NCI-H524 (cell line): ENCODE data around the gene AATK.

Experiments used
- DNase-seq, 2 experiments: peaks; one replicate each; lab custom pipeline; 2025; lab: John Stamatoyannopoulos, UW

Gene AATK, protein sequence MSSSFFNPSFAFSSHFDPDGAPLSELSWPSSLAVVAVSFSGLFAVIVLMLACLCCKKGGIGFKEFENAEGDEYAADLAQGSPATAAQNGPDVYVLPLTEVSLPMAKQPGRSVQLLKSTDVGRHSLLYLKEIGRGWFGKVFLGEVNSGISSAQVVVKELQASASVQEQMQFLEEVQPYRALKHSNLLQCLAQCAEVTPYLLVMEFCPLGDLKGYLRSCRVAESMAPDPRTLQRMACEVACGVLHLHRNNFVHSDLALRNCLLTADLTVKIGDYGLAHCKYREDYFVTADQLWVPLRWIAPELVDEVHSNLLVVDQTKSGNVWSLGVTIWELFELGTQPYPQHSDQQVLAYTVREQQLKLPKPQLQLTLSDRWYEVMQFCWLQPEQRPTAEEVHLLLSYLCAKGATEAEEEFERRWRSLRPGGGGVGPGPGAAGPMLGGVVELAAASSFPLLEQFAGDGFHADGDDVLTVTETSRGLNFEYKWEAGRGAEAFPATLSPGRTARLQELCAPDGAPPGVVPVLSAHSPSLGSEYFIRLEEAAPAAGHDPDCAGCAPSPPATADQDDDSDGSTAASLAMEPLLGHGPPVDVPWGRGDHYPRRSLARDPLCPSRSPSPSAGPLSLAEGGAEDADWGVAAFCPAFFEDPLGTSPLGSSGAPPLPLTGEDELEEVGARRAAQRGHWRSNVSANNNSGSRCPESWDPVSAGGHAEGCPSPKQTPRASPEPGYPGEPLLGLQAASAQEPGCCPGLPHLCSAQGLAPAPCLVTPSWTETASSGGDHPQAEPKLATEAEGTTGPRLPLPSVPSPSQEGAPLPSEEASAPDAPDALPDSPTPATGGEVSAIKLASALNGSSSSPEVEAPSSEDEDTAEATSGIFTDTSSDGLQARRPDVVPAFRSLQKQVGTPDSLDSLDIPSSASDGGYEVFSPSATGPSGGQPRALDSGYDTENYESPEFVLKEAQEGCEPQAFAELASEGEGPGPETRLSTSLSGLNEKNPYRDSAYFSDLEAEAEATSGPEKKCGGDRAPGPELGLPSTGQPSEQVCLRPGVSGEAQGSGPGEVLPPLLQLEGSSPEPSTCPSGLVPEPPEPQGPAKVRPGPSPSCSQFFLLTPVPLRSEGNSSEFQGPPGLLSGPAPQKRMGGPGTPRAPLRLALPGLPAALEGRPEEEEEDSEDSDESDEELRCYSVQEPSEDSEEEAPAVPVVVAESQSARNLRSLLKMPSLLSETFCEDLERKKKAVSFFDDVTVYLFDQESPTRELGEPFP (N-terminal part only)

DNA sequence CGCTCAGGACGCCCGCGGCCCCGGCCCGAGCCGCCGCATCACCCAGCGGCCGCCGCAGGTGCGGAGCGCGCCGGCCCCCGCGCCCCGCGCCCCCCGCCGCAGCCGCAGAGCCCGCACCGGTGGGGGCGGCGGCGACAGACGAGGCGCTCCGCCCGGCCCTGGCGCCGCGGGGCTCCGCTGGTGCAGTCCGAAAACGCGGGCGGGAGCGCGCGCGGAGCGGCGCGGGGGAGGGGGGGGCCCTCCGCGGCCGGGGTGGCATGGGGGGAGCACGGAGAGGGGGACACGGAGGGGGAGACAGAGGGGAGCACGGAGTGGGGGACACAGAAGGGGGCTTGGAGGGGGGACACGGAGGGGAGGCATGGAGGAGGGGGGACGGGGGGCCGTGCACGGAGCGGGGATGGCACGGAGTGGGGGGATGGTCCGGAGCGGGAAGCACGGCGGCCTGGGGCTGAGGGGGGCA, at the start of gene AATK:
Gene AATK, minus strand, starts transcription at position 189 of the 460 bp plus-strand sequence. CDS start 229 bp downstream, outside the sequence.
- DNase-seq, result no peak

DNA sequence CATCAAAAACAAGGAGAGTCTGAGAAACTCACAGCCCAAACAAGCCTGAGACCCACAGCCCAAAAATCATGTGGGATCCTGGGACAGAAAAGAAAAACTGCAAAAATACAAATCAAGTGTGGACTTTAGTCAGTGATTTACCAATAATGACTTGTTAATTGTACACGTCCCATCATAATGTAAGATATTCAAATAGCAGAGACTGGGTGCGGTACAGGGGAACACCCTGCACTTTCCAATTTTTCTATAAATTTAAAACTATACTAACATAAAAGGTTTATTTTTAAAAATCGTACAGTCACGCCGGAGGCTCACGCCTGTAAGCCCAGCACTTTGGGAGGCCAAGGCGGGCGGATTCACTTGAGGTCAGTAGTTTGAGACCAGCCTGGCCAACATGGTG, 48.0 kb upstream of the AATK start:
- no peak for DNase-seq

DNA sequence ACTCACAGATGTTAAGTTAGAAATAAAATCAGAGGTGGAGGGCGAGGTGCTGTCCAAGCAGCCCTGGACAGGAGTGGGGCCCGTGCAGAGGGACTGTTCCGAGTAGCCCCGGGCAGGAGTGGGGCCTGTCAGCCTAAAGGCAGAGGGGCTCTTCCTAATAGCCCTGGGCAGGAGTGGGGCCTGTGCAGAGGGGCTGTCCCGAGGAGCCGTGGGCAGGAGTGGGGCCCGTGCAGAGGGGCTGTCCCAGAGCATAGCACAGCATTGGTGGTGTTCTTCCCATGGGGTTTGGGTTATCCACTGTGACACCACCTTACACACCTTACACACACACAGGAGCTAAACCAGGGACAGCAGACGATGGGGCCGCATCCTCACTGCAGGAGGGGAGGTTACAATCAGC, 46.3 kb upstream of the AATK start:
- no peak for DNase-seq

DNA sequence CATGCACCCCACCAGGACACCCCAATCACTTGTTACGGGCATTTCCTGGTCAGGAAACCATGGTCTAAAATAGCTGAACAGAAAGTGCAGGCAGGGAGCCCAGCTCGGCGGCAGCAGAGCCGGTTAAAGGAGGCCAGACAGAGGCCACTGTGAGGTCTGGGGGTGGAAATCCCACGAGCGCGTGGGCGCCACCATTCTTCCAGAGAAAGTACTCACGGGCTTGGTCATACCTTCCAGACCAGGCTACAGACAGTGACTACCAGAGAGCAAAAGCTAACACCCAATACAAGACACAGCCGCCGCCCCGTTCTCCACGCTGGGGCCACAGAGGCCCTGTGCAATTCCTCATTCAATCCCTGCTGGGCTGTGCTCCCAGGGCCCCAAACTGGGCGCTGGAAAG, 44.8 kb upstream of the AATK start:
- DNase-seq, result no peak

DNA sequence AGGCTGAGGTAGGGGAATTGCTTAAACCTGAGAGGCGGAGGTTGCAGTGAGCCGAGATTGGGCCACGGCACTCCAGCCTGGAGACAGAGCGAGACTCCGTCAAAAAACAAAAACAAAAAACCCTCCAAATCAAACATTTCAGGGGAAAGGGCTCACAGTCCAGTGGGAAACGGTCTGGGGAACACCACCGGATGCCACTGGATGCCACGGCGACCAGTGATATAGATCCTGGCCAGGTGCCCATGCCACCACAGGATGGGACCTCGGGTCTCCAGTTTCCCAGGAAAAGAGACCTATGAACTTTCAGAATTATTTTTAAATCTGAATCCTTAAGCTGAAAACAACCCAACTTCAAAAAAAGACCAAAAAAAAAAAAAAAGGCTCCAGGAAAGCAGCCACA, 44.4 kb upstream of the AATK start:
- no peak for DNase-seq

DNA sequence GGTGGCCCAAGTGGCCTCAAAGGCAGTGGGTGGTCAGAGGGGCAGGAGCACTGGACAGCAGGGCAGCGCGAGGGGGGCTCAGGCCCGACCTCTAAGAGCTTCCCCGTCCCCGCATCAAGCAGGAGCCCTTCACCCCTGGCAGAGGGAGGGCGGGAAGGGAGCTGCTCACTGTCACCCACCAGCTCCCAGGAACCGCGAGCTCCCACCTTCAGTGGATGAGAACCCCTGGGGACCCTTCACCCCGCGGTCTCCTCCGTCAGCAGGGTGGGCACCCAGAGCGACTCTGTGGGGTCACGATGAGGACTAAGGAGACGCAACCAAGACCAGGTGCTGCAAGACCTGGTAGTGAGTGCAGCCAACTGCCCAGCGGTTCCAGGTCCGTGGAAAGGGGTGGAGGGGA, 43.1 kb upstream of the AATK start:
- DNase-seq, result no peak

DNA sequence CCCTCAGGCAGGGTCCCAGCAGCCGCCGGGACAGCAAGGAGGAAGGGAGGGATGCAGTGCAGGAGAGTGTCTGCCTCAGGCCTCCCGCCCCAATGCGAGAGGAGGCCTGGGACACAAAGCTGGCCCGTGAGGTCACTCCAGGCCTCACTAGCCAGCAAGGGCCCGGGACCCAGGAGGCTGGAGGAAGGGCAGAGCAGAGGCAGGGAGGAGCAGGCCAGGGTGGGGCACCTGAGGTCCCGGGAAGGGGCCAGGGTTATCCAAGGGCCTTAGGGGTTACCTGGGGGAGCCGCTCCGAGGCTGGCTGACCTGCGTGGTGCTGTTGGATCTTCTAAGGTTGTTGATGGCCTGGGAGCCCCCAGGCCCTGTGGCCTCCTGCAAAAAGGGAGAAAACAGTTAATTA, 42.6 kb upstream of the AATK start:
- DNase-seq, result no peak

DNA sequence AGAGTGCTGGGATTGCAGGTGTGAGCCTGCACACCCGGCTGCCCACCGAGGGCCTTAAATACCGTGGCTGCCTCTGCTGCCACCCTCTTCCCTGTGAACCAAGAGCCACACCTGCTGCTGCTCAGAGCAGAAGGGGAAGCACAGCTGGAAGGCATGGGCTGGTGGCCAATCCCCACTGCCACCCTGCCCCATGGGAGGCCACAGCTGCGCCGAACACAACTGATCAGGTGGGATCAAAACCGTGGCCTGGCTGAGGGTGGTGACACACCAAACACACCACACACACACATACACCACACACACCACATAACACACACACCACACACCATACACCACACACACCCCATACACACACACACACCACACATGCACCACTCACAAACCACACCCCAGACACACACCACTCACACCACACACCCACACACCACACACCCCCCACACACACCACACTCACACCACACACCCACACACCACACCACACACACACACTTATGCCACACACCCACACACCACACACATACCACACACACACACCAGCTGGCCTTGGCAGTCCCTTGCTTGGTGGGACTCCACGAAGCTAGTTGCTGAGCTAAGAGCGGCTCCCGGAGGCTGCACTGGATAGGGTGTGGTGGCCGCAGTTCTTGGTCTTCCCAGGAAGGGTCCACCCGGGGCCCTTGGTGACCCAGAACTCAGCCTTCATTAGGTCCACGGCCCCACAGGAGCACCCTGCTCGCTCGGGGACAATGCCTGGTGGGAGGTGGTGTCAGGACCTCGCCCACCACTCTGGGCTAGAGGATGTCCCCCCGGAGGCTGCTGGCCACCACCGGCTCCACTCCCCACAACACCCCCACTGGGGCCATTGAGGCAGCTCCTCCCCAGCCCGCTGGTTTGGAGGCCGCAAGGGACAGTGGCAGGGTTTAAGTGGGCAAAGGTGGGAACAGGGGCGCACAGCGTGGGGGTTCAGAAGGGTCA, 41.9 kb upstream of the AATK start:
- DNase-seq, result peak in 1 of 2 experiments; percentile 56

DNA sequence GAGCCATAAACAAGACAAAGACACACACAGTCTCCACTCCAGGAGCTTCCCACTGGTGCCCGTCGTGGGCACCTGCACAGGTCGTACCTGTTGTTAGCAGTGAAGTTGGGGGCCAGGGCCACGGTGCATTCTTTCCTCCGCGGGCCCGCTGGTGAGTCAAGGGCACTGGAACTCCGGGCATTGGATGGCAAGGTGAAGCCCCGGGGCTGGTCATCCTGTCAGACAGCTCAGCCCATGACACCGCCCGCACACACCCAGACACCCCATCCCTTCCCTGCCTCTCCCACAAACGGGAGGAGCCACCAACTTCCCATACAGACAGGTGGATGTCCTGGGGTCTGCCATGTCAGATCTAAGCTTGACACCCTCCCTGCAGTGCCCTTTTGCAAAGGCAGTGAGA, 40.6 kb upstream of the AATK start:
- DNase-seq, result no peak

DNA sequence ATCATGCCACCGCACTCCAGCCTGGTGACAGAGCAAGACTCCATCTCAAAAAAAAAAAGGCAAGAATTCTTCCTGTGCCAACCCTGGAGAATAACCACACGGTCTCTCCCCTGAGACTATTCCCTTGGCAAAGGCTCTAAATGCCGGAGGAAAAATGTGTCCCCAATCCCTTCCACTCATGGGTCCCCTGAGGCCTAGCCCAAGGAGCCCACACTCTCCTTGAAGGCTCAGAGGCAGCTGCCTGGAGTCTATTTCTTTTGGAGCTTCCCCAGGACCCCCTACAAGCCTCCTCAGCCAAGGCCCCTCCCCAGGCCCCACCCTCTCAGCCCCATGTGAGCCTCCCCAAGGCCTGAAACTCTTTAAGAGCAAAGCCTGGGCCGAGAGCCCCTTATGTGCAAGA, 40.1 kb upstream of the AATK start:
- DNase-seq, result no peak

DNA sequence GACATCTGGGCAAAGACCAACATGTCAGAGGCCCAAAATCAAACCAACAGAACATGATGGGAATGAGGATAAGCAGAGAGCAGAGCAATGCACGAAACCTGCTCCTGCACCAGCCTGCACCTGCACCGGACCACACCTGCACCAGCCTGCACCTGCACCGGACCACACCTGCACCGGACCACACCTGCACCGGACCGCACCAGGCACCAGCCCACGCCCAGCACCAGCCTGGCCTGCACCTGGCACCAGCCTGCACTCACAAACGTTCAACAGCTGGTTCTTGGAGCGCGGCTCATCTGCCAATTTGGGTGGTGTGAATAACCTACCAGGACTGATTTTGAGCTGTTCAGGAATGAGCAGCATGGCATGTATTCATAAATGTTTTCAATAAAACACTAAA, 38.6 kb upstream of the AATK start:
- no peak for DNase-seq

DNA sequence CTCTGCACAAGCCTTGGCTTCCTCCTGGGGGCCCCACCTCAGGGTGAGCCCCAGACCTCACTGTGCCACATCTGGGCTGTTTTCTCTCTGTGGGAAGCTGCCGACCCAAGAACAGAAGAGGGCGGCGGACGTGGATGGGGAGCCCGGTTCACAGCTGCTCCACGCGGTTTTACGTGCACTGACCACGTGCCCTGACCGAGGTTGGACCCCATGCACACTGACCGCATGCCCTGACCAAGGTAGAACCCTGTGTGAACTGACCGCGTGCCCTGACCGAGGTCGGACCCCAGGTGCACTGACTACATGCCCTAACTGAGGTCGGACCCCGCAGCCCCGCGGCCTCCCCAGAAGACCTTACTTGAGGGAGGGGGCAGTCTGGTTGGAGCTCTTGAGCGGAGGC, 37.1 kb upstream of the AATK start:
- no peak for DNase-seq

DNA sequence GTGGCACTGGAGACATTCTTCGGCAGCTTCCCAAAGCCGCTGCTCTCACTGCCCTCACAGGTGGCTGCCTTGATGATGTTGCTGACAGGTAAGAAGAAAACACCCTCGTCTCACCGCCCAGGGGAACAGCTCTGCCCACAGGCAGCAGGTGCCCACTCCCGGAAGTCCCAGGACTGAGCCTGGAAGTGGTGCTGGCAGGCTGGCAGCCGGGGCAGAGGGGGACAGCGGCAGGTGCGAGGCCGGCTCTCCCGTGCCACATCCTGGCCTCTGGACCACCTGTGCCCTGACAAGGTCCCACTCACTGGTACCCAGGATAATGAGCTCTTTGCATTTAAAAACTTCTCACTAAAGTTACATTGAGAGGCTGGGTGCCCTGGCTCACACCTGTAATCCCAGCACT, 36.3 kb upstream of the AATK start:
- DNase-seq, result no peak

DNA sequence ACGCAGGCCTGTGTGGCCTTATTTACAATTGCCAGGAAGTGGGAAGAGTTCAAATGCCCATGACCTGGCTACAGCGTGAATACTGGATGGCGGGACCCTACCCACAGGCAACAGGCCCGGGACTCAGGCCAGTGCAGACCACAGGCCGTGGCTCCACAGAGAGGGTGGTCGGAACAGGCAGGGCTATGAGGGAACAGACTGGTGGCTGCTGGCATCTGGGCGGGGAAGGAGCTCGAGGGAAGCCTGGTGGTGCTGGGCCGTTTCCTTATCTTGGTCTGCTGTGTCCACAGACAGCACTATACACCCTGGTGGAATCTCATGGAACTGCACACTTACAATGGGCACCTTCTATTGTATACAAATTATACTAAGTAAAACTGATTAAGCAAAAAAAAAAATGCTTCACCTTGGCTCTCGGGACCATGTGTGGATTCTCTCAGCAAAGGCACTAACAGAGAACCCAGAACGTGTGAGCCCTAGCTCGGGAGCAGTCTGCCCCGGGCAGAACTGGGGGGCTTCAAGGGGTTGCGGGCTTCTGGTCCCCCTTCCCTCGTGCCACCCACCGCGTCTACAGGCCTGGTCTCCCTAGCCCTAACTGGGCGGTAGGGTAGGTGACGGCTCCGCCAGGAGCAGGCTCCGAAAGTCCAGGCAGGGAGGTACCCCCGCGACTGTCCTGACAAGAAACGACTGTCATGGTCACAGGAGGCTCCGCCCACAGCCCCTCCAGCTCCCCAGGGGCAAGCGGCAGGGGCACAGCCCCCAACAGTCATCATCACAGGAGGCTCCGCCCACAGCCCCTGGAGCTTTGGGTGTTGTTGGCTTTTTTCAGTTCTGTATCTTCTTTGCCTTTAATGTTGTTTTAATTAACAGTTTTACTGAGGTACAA, 34.9 kb upstream of the AATK start:
- DNase-seq, result peak; percentile 46 to 76

DNA sequence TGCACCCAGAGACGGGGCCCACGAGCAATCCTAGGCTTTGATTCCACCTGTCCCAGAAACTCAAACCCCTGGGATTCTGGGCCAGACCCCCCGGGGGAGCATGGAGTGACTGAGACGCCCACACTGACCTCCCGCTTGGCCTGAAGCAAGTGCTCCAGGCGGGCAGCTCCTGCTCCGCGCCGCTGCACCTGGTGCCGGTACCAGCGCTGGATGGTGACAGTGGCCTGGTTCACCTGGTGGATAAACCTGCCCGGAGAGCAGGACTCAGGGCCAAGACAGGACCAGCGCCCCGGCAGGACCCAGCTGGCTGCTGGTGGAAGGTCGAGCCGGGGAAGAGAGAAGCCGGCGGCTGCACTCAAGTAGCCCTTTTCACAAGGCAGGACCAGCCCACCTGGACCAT, 34.2 kb upstream of the AATK start:
- no peak for DNase-seq

DNA sequence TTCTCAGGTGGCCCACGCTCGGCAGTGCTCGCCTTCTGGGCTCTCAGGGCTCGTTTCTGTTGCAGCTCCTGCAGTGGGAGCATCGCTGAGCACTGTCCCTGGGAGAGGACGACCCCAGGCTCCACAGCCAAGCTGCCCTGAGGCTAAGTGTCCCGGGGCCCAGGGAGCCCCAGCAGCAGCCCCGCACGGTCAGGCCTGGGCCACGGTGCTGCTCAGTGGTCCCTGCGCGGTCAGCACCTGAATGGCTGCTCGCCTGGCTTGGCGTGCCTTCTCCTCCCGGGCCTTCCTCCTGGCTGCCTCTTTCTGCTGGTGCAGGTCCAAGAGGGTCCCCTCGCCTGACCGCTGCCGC, 33.4 kb upstream of the AATK start:
- no peak for DNase-seq

DNA sequence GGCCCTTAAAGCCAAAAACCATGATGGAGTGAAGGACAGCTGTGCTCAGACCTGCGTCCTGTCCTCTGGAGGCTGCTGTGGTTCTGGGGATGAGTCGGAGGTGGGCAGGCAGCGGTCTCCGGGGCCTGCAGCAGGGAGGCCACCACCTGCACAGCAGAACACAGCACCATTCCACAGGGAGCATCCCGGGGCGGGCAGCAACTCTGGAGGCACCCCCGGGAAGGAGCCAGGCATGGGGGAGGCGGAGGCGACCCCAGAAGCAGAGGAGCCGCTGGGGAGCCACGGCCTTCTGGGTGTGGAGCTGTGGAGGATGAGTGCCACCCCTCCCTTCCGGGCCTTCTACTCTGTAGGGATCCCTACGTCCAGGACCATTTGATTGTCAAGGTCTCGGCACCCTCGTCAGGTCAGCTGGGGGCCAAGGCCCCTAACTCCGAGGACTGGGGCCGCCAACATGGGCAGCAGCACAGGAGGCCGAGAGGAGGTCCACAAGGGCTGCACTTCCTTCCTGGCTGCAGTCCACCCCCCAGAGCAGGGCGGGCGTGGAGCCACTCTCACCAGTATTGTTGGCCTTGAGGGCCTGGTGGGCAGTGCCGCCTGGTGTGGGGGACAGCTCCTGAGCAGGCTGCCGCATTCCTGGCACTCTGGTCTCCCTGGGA, 32.9 kb upstream of the AATK start:
- no peak for DNase-seq

DNA sequence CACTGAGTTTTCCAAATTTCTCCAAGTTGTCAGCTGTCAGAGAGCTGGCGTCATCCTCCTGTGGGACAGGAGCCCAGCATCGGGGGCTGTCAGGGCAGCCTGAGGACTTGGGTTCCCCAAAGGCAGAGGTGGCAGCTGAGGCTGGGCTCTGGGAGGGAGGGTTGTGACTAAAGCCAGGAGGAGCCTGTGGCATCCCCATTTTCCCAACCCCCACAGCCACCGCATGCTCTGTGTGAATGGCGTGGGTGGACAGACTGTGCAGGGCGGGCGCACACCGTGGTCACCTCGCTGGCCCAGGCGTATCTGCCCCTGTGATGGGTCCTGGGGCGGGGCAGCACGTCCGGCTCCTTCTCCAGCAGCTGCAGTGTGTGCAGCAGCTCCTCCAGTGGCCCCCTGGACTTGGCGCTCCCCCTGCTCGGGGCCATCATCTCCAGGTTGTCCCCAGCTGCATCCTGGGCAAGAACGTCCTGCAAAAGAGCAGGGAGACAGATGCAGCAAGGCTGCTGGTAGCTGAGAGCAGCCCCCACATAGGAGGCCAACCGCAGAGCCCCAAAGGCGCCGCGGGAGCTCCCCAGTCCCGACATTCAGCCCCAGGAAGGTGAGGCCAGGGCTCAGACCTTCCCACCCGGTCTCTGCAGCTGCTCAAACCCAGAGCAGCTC, 31.9 kb upstream of the AATK start:
- DNase-seq, result no peak

DNA sequence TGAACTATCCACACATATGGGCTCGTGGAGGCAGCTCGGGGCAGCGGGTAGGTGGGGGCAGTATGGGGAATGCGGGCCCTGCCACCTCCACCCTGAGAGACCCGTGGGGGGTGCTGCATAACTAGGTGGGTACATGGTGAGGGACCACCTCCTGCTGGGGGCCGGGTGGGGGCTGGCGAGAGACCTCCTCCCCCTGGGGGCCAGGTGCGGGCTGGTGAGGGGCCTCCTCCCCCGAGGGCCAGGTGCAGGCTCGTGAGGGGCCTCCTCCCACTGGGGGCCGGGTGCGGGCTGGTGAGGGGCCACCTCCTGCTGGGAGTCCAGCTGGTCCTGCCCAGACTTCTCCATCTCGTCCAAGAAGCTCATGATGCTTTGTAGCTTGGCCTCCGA, 31.4 kb upstream of the AATK start:
- DNase-seq, result no peak
